GM12892 (cell line): Measurements from ENCODE around the gene KAZN.

Experiments
- POLR2A ChIP-seq: IDR thresholded peaks from 2 replicates; pipeline ENCODE4 v1.6.1; 2011; ENCODE audit warnings: low read depth, low read length, control low read depth
- POLR2AphosphoS5 ChIP-seq: IDR thresholded peaks from 2 replicates; pipeline ENCODE4 v1.6.1; 2011; ENCODE audit warnings: low read depth, low read length, control low read depth
- TAF1 ChIP-seq: IDR thresholded peaks from 2 replicates; pipeline ENCODE4 v1.6.1; 2011; ENCODE audit warnings: low read depth, mild to moderate bottlenecking, control low read depth, low read length, borderline replicate concordance

DNA sequence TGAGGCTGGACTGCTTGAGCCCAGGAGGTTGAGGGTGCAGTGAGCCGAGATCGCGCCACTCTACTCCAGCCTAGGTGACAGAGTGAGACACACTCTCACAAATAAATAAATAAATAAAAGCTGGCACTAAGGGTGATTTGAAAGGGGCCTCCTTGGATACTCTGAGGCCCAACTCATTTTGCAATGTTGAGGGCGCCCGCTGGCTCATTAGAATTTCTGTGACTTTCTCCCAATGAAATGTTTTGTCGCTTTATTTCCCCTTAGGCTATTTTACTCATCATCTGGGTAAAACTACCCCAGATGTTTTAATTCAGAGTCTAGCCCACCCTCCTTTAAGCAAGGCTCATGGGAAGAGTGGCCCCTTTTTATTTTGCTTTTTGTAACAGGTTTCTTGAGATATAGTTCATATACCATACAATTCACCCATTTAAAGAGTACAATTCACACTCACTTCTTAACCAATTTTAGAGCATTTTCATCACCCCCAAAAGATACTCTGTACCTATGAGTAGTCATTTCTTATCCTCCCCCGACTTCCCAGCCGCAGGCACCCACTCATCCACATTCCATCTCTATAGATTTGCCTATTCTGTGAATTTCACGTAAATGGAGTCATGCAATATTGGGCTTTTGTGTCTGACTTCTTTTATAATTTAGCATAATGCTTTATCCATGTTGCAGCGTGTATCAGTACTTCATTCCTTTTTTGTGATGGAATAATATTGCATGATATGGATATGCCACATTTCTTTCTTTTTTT is 259.1 kb downstream of the KAZN start:
- TF ChIP-seq TAF1 (no peak), POLR2A (no peak), POLR2AphosphoS5 (no peak)
